ENCODE results near the gene NOC4L.
A peak's percentile ranks its signal among the peaks of the same experiment; 100 is the strongest.

Gene NOC4L

DNA sequence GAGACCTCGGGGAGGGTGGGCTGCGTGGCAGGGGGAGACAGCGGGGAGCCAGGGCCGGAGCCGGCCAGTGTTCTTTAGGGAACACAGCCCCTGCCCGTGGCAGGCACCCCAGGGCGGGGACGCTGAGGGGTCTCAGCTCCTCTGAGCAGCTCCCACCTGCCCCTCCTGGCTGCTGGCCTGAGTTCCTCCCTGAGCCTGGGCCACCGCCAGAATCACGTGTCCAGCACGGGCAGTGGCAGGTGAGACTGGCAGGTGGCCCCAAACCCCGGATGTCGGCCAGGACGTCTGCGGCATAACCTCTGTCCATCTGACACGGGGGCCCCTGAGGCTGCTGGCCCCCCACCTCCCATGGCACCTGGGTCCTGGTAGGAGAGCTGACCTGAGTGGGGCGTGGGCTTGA lies 25.1 kb downstream of the NOC4L start:
- DNase-seq (ENCODE audit: insufficient read length, low spot score) (no peak), FAIRE-seq (no peak)
- no peak for TF ChIP-seq POLR2A (IDR thresholded peaks at IDR 0.05; ENCODE audit: low read depth, low read length)

DNA sequence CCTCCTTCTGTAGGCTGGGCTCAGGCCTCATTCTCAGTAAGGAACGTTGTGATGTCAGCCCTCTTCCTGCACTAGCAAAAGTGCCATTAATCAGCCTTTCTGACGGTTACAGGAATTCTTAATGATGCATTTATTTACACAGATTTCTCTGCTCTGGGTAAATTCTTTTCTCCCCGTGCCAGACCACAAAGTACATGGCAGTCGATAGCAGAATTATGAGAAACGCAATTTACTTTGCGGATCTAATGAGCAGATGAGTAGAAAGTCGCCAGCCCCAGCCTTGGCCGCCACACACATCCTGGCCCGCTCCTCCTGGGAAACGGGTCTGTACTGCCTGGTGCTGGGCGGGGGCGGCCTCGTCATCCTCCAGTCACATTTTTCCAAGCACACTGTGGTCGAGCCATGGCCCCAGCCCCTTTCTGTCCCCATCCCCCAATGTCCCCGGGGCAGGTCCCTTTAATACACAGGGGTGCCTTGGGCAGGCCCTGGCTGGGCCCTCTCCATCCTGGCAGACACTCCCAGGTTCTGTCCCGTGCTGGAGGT lies 25.9 kb downstream of the NOC4L start:
- no peak for TF ChIP-seq POLR2A (IDR thresholded peaks at IDR 0.05; ENCODE audit: low read depth, low read length)
- peak; percentile 54 for DNase-seq (ENCODE audit: insufficient read length, low spot score)

DNA sequence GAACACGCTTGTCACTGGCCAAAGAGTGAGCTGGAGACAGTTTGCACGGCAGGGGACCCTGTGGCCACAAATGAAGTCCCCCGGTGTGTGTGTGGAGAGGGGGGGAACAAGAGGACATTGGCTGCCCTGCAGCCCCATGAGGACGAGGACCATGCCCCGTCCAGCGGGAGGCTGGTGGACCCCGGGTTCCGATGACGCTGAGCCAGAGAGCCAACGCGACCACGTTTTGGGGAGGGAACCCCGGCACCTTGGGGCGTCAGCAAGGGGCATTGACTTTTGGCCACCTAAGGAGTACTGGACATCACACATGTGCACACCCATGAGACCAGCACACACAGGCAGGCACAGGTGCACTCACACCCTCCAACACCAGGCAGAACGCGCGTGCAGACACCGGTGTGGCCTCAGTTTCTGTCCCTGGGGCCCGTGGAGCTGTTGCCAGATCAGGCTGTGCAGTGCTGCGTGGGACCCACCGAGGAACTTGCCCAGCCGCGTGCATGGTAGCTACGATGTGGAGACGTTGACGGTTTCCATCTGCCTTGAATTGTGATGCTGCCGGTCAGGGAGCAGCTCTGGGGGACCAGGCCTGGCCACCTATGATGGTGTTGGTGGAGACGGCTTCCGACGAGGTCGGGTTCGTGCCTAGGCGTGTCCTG lies 26.5 kb downstream of the NOC4L start:
- DNase-seq (ENCODE audit: insufficient read length, low spot score) (no peak), FAIRE-seq (no peak)
- no peak for TF ChIP-seq POLR2A (IDR thresholded peaks at IDR 0.05; ENCODE audit: low read depth, low read length)

More for the DNA sequence above, 25.9 kb downstream of the NOC4L start:
- no peak for FAIRE-seq

- DNase-seq (ENCODE audit: insufficient read length, low spot score) (no peak), FAIRE-seq (no peak)
- TF ChIP-seq POLR2A (IDR thresholded peaks at IDR 0.05; ENCODE audit: low read depth, low read length) = no peak
These were observed 27.2 kb downstream of the NOC4L start for GRCh38 chr12:132171293-132171967.

DNA sequence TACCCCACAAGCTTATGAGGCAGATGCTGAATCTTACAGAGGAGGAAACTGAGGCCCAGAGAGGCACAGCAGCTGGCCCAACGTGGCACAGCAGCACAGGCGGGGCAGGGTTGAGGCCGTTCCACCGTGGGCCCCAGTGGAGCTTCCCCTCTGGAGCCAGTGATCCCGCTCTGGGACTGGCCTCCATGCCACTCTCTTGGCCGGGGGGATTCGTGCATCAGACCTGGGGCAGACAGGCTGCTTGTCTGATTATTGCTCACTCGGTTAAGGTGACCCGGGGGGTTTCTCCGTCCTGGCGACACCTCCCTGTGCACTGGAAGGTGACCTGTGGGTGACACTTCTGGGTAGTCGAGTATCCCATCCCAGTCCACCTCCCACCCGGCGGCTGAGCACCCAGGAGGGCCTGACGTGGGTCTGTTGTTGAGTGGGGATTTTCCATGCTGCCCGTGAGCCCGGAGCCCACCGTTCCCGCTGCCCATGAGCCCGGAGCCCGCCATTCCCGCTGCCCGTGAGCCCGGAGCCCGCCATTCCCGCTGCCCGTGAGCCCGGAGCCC lies 27.8 kb downstream of the NOC4L start:
- no peak for TF ChIP-seq POLR2A (IDR thresholded peaks at IDR 0.05; ENCODE audit: low read depth, low read length)
- DNase-seq (ENCODE audit: insufficient read length, low spot score) (no peak), FAIRE-seq (no peak)

GRCh38 chr12:132172619-132173018 lies 28.4 kb downstream of the NOC4L start:
- no peak for FAIRE-seq

GRCh38 chr12:132173135-132174014 lies 29.1 kb downstream of the NOC4L start:
- TF ChIP-seq POLR2A (IDR thresholded peaks at IDR 0.05; ENCODE audit: low read depth, low read length) = no peak
- FAIRE-seq (no peak), DNase-seq (ENCODE audit: insufficient read length, low spot score) (no peak)

More at GRCh38 chr12:132172619-132173018, 28.4 kb downstream of the NOC4L start:
- DNase-seq (ENCODE audit: insufficient read length, low spot score) = no peak
- no peak for TF ChIP-seq POLR2A (IDR thresholded peaks at IDR 0.05; ENCODE audit: low read depth, low read length)

DNA sequence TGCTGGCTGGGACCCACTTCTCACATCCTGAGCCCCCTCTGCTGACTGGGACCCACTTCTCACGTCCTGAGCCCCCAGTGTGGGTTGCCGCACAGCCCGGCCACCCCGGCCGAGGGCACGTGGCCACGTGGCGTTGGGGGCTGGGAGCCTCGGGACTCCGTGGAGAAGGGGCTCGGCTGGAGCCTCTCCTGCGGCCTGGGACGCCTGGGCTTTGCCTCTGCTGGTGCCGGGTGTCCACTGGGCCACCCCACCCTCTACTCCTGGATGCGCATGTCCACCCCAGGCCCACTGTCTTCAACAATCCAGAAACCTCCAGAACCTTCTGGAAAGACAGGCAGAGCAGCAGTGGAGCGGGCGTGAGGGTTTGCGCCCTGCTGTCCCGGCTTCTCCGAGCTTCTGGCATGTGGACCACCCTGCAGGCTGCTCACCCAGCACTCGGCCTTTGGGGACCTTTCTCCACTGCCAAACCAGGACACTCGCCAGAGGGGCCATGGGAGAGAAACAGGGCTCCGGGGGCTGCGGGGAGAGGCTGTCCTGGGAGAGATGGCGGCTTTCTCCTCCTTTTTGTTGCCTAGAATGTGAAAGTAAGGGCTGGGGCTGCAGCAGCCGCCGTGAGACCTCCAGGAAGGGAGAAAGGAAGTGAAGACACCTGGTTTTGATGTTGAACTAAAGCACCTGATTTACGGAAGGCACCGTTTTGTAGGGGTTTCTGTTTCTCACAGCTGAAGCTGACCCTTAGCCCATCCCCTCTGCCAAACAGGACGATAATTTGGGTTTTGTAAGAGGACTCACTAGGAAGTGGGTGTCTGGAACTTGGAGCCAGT lies 30.0 kb downstream of the NOC4L start:
- TF ChIP-seq POLR2A (IDR thresholded peaks at IDR 0.05; ENCODE audit: low read depth, low read length) = no peak

DNA sequence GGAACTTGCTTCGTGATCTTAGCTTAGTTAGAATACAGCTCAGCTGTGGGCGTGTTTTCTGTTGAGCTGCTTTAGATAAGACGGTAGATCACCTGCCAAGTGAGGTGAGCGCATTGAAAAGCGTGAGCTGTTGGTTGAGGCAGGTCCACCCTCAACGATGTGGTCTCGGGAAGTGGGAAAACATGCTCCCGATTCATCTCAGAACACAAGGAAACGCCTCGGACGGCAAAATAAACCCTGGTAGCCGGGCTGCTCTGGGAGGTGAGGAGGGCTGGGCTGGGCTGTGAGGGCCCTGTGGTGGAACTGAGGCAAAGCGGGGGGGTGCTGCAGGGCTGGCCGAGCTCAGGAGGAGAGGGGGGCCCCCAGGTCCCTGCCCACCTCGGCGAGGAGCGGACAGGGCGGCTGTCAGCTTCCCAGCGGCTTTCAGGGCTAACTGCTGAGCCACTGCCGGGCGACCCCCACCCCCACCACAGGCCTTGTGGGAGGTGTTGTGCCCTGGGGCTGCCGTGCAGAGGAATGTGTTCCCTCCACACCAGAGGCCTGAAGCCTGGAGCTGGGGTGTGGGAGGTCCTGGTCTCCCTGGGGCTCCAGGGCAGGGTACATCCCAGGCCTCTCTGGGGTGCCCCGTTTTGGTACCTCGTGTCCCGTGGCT lies 30.7 kb downstream of the NOC4L start:
- FAIRE-seq (no peak), DNase-seq (ENCODE audit: insufficient read length, low spot score) (no peak)
- no peak for TF ChIP-seq POLR2A (IDR thresholded peaks at IDR 0.05; ENCODE audit: low read depth, low read length)

More for the DNA sequence above, 30.0 kb downstream of the NOC4L start:
- DNase-seq (ENCODE audit: insufficient read length, low spot score) (no peak), FAIRE-seq (no peak)

GRCh38 chr12:132175496-132176384 lies 31.5 kb downstream of the NOC4L start:
- TF ChIP-seq POLR2A (IDR thresholded peaks at IDR 0.05; ENCODE audit: low read depth, low read length) = no peak
- FAIRE-seq (no peak), DNase-seq (ENCODE audit: insufficient read length, low spot score) (no peak)

GRCh38 chr12:132176385-132176919 lies 32.2 kb downstream of the NOC4L start:
- DNase-seq (ENCODE audit: insufficient read length, low spot score) = no peak
- FAIRE-seq = no peak
- no peak for TF ChIP-seq POLR2A (IDR thresholded peaks at IDR 0.05; ENCODE audit: low read depth, low read length)

All from H54 (cell line).